ENCODE data around the gene RNASEH1. TPM values are rescaled to one million over a fixed set of nuclear protein-coding genes. Genes with fewer than 3 reads are reported as not detected.

The RNASEH1 gene, protein sequence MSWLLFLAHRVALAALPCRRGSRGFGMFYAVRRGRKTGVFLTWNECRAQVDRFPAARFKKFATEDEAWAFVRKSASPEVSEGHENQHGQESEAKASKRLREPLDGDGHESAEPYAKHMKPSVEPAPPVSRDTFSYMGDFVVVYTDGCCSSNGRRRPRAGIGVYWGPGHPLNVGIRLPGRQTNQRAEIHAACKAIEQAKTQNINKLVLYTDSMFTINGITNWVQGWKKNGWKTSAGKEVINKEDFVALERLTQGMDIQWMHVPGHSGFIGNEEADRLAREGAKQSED
- total RNA-seq (10 to 100 TPM; 10.3 to 23.9 (median 18.1) TPM), polyA plus RNA-seq (10 to 100 TPM; 14.0 to 15.9 TPM)
- long read RNA-seq, donor 1, transcript RNASEH1-202 (8 exons, 2,120 nt), result minor isoform, 7 of 270 reads
- long read RNA-seq, donor 1, transcript RNASEH1-201 (8 exons, 1,887 nt), result major isoform, 212 of 270 reads
- long read RNA-seq, donor 1, partial matches to known transcripts, result 29 of 270 reads
- long read RNA-seq, donor 1, other reads (novel, unspliced or antisense), result 22 of 270 reads
- long read RNA-seq, donor 2, transcript RNASEH1-201 (8 exons, 1,887 nt), result major isoform, 10 of 31 reads
- long read RNA-seq, donor 2, partial matches to known transcripts, result 0 of 31 reads
- long read RNA-seq, donor 2, other reads (novel, unspliced or antisense), result 21 of 31 reads
- long read RNA-seq, donor 3, transcript RNASEH1-201 (8 exons, 1,887 nt), result major isoform, 42 of 53 reads
- long read RNA-seq, donor 3, partial matches to known transcripts, result 4 of 53 reads
- long read RNA-seq, donor 3, other reads (novel, unspliced or antisense), result 6 of 53 reads

GRCh38 chr2:3558205-3559014, at the start of gene RNASEH1:
Gene RNASEH1 (minus strand): TSS chr2:3558333. CDS start chr2:3558260, 73 bp downstream.
- intact Hi-C loops (cut with DNase I), result no loop called here
- no peaks in the 10 kb centered on the region for H3K36me3 ChIP-seq
- H3K4me1 ChIP-seq (ENCODE audit: insufficient read depth), result peaks cover 3% of the 10 kb centered on the region
- H3K9me3 ChIP-seq, result no peaks in the 10 kb centered on the region
- no peak for TF ChIP-seq CTCF (IDR thresholded peaks at IDR 0.05)
- TF ChIP-seq POLR2A (IDR thresholded peaks at IDR 0.05), result peak; percentile 91
- TF ChIP-seq EP300 (IDR thresholded peaks at IDR 0.05), result no peak
- H3K4me3 ChIP-seq, result peak within 1 kb of the TSS; percentile 99
- DNase-seq, result peak; percentile 98 to 99 (median 99)
- H3K27ac ChIP-seq, result peak within 1 kb of the TSS; percentile 65 to 80
- no peaks in the 10 kb centered on the region for H3K27me3 ChIP-seq
- 0% methylated on average over 50 to 67 of the region's 67 CpGs for WGBS, 3 donors

DNA sequence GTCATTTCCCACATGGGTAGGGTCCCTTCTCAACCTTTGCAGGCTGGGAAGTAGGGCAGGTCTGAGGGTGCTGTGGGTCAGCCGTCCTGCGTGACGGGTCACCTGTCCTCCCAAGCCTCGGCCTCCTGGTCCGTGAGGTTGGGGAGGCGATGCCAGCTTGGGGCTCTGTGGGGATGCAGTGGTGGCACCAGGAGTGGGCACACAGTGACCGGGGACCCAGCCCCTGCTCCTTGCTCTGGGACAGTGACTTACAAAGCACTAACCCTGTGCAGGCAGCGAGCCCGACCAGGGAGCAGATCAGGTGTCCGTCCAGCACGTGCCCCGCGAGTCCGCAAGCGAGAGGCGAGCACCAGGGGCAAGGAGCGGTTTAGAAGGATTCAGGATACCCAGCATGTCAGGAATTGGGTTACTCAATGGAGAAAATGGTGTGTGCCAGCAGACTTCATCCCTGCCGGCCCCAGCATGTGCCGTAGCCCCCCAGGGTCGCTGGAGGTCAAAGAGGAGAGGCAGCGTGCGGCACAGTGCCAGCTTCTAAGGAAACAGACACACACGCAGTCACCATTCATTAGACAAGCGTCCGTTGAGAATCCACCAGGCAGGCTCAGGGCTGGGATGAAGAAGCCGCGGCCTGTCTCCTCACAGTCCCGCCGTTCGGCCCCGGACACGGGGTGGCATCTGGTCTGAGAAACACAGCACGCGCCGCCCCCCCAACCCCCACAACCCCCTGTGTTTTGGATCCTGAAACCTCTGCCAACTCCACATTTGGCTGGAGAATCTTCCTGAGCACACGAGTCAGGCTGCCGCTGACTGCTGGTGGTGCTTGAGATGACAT, 48.5 kb upstream of the RNASEH1 start:
- no peak overlapping the region for H3K27ac ChIP-seq
- H3K4me3 ChIP-seq, result no peak overlapping the region
- 88 to 91% (median 90%) methylated on average over 37 of the region's 37 CpGs for WGBS, 3 donors
- no peak for TF ChIP-seq POLR2A (IDR thresholded peaks at IDR 0.05)
- no peak for TF ChIP-seq CTCF (IDR thresholded peaks at IDR 0.05)
- no peak for TF ChIP-seq EP300 (IDR thresholded peaks at IDR 0.05)
- peaks cover 18% of the 10 kb centered on the region for H3K4me1 ChIP-seq (ENCODE audit: insufficient read depth)
- H3K36me3 ChIP-seq, result no peaks in the 10 kb centered on the region
- DNase-seq, result peak in 2 of 5 donors; percentile 16 to 43
- intact Hi-C loops (cut with DNase I), result no loop called here
- no peaks in the 10 kb centered on the region for H3K27me3 ChIP-seq
- H3K9me3 ChIP-seq, result no peaks in the 10 kb centered on the region

DNA sequence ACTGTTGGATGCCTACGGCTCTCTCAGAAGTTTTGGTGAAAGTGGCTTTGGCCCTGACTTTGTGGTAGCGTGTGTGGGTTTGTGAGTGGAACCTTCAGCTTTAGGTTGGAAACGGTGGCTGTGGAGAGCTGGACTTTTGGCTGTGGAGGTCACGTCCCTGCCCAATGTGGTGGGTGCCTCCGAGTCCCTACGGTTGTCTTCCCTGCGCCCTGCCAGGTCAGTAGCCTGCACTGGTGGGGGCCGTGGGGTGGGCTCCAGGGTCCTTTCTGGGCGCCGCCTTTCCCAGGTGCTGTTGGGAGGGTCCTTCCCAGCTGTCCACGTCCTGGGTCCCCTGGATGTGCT, 47.9 kb upstream of the RNASEH1 start:
- Histone ChIP-seq H3K9me3 (no peaks in the 10 kb centered on the region), H3K27me3 (no peaks in the 10 kb centered on the region), H3K27ac (peak overlapping the region in 1 of 2 donors; percentile 60), H3K4me1 (ENCODE audit: insufficient read depth) (peaks cover 19% of the 10 kb centered on the region), H3K36me3 (no peaks in the 10 kb centered on the region), H3K4me3 (no peak overlapping the region)
- WGBS, 3 donors, result 89 to 95% (median 93%) methylated on average over 10 to 11 of the region's 11 CpGs
- TF ChIP-seq CTCF (IDR thresholded peaks at IDR 0.05) (no peak), POLR2A (IDR thresholded peaks at IDR 0.05) (no peak)
- intact Hi-C loops (cut with DNase I), result no loop called here
- no peak for DNase-seq

Measured in ovary (tissue), 10 donors.